H9 (cell line): Measurements from ENCODE around the gene ARMC12. TPM values are rescaled to one million over a fixed set of nuclear protein-coding genes. Genes with fewer than 3 reads are reported as not detected.

Experiments
- DNase-seq: peaks from one replicate; pipeline ENCODE4 v3.0.0-alpha.2; 2017
- H2AFZ ChIP-seq: one replicate; pipeline ENCODE4 v1.6.1; 2013; ENCODE audit warnings: mild to moderate bottlenecking, low read length, control low read depth, moderate library complexity
- H2AK5ac ChIP-seq: 2 replicates; pipeline ENCODE4 v1.6.1; 2013; ENCODE audit warnings: low read length, control low read depth, mixed read lengths; ENCODE audit not compliant: insufficient read length
- H2BK120ac ChIP-seq: one replicate; pipeline ENCODE4 v1.6.1; 2013; ENCODE audit warnings: low read depth, mild to moderate bottlenecking, low read length, control low read depth, inconsistent platforms; ENCODE audit not compliant: poor library complexity, severe bottlenecking
- H2BK12ac ChIP-seq: 2 replicates; pipeline ENCODE4 v1.6.1; 2013; ENCODE audit warnings: low read length, control low read depth, mixed read lengths, low read depth; ENCODE audit not compliant: insufficient read length
- H2BK15ac ChIP-seq: 2 replicates; pipeline ENCODE4 v1.6.1; 2013; ENCODE audit warnings: low read depth, low read length, control low read depth
- H2BK20ac ChIP-seq: one replicate; pipeline ENCODE4 v1.6.1; 2013; ENCODE audit warnings: low read depth, mild to moderate bottlenecking, low read length, control low read depth, inconsistent platforms; ENCODE audit not compliant: poor library complexity, severe bottlenecking
- H2BK5ac ChIP-seq: 2 replicates; pipeline ENCODE4 v1.6.1; 2013; ENCODE audit warnings: low read length, control low read depth, mixed read lengths; ENCODE audit not compliant: insufficient read length
- H3K14ac ChIP-seq: 2 replicates; pipeline ENCODE4 v1.6.1; 2013; ENCODE audit warnings: low read length, control low read depth; ENCODE audit not compliant: insufficient read depth
- H3K18ac ChIP-seq: 2 replicates; pipeline ENCODE4 v1.6.1; 2013; ENCODE audit warnings: low read depth, mild to moderate bottlenecking, mixed read lengths, low read length, control low read depth; ENCODE audit not compliant: insufficient read length
- H3K23ac ChIP-seq: 2 replicates; pipeline ENCODE4 v1.6.1; 2013; ENCODE audit warnings: low read length, control low read depth, mixed read lengths, low read depth; ENCODE audit not compliant: insufficient read length
- H3K23me2 ChIP-seq: 2 replicates; pipeline ENCODE4 v1.6.1; 2013; ENCODE audit warnings: low read depth, mild to moderate bottlenecking, mixed read lengths, low read length, control low read depth; ENCODE audit not compliant: insufficient read length, poor library complexity, severe bottlenecking
- H3K27ac ChIP-seq: 2 replicates; pipeline ENCODE4 v1.5.1; 2013; ENCODE audit warnings: low read length, control low read depth, mixed read lengths, low read depth; ENCODE audit not compliant: insufficient read length
- H3K27me3 ChIP-seq: 2 replicates; pipeline ENCODE4 v1.6.1; 2013; ENCODE audit warnings: low read length, control low read depth, inconsistent platforms; ENCODE audit not compliant: insufficient read depth
- H3K4ac ChIP-seq: 2 replicates; pipeline ENCODE4 v1.6.1; 2013; ENCODE audit warnings: low read depth, mild to moderate bottlenecking, control low read depth, inconsistent platforms, low read length, moderate library complexity
- H3K4me1 ChIP-seq: 2 replicates; pipeline ENCODE4 v1.6.1; 2013; ENCODE audit warnings: low read length, control low read depth, inconsistent platforms; ENCODE audit not compliant: insufficient read depth
- H3K4me2 ChIP-seq: 2 replicates; pipeline ENCODE4 v1.6.1; 2013; ENCODE audit warnings: low read length, control low read depth, mixed read lengths; ENCODE audit not compliant: insufficient read length, insufficient read depth
- H3K56ac ChIP-seq: 2 replicates; pipeline ENCODE4 v1.6.1; 2013; ENCODE audit warnings: low read depth, mild to moderate bottlenecking, mixed read lengths, low read length, control low read depth; ENCODE audit not compliant: insufficient read length
- H3K79me1 ChIP-seq: 2 replicates; pipeline ENCODE4 v1.6.1; 2013; ENCODE audit warnings: low read depth, mild to moderate bottlenecking, moderate library complexity, low read length, control low read depth, inconsistent platforms; ENCODE audit not compliant: insufficient read depth, poor library complexity, severe bottlenecking
- H3K79me2 ChIP-seq: 2 replicates; pipeline ENCODE4 v1.6.1; 2013; ENCODE audit warnings: low read length, control low read depth, inconsistent platforms; ENCODE audit not compliant: insufficient read depth
- H3K9ac ChIP-seq: 2 replicates; pipeline ENCODE4 v1.6.1; 2013; ENCODE audit warnings: low read length, control low read depth, mixed read lengths; ENCODE audit not compliant: insufficient read length; ENCODE audit errors: extremely low read depth
- H3K9me3 ChIP-seq: one replicate; pipeline ENCODE4 v1.6.1; 2013; ENCODE audit warnings: low read depth, low read length, inconsistent platforms; ENCODE audit not compliant: control insufficient read depth
- H3T11ph ChIP-seq: one replicate; pipeline ENCODE4 v1.6.1; 2013; ENCODE audit warnings: mild to moderate bottlenecking, low read length, control low read depth, inconsistent platforms
- H4K20me1 ChIP-seq: one replicate; pipeline ENCODE4 v1.6.1; 2013; ENCODE audit not compliant: control insufficient read depth, insufficient read length, insufficient read depth
- H4K5ac ChIP-seq: 2 replicates; pipeline ENCODE4 v1.6.1; 2013; ENCODE audit warnings: low read depth, mild to moderate bottlenecking, mixed read lengths, low read length, control low read depth; ENCODE audit not compliant: insufficient read length
- H4K8ac ChIP-seq: replicated peaks from 2 replicates; pipeline ENCODE4 v1.6.1; 2013; ENCODE audit warnings: low read length, control low read depth, mixed read lengths, low read depth; ENCODE audit not compliant: insufficient read length
- H4K91ac ChIP-seq: 2 replicates; pipeline ENCODE4 v1.6.1; 2013; ENCODE audit warnings: low read depth, mild to moderate bottlenecking, moderate library complexity, mixed read lengths, low read length, control low read depth; ENCODE audit not compliant: insufficient read length
- H3K27ac Mint-ChIP-seq, 3 experiments: 2 replicates in 2 of 3; 3 replicates in 1 of 3; pipeline ENCODE4 v1.8.0; 2020 to 2021; ENCODE audit warnings: mixed read lengths in 3 of 3, mild to moderate bottlenecking in 1 of 3, moderate library complexity in 1 of 3
- H3K27me3 Mint-ChIP-seq: 2 replicates; pipeline ENCODE4 v1.8.0; 2021; ENCODE audit warnings: low read depth, mild to moderate bottlenecking, moderate library complexity, mixed read lengths
- H3K36me3 Mint-ChIP-seq, 3 experiments: 2 replicates in 2 of 3; 3 replicates in 1 of 3; pipeline ENCODE4 v1.8.0; 2020 to 2021; ENCODE audit warnings: low read depth in 3 of 3, mixed read lengths in 3 of 3; ENCODE audit not compliant: insufficient read depth in 1 of 3
- H3K4me1 Mint-ChIP-seq, 2 experiments: 2 replicates each; pipeline ENCODE4 v1.8.0; 2020; ENCODE audit warnings: mixed read lengths in 2 of 2
- H3K4me3 Mint-ChIP-seq, 2 experiments: 2 replicates in 1 of 2; 3 replicates in 1 of 2; pipeline ENCODE4 v1.8.0; 2020 to 2021; ENCODE audit warnings: mild to moderate bottlenecking in 2 of 2, mixed read lengths in 2 of 2, moderate library complexity in 1 of 2
- H3K9me3 Mint-ChIP-seq, 2 experiments: 2 replicates in 1 of 2; 3 replicates in 1 of 2; pipeline ENCODE4 v1.8.0; 2020; ENCODE audit warnings: mild to moderate bottlenecking in 2 of 2, mixed read lengths in 2 of 2, moderate library complexity in 1 of 2
- CTCF ChIP-seq: fragments of 200-600 bp; sonication (generic); conservative IDR thresholded peaks from 3 replicates; pipeline ENCODE4 v1.8.0; 2021; ENCODE audit warnings: antibody characterized with exemption, mild to moderate bottlenecking
- WGBS: extraction: QIAGEN DNeasy Blood & Tissue Kit; methylation state at CpG from one replicate; pipeline ENCODE4 v1.1.7; 2013; ENCODE audit warnings: missing lambda C conversion rate, low lambda C conversion rate, mixed read lengths; ENCODE audit not compliant: insufficient read length; ENCODE audit errors: extremely low coverage; 5-methylcytosine and 5-hydroxymethylcytosine counted together
- total RNA-seq: library from RNA; stranded (reverse); gene quantifications from 2 replicates; pipeline ENCODE4 v1.2.1, GENCODE V29; 2021

Gene ARMC12
- total RNA-seq, 1 experiment from 2014 or later: 1.7 TPM

DNA sequence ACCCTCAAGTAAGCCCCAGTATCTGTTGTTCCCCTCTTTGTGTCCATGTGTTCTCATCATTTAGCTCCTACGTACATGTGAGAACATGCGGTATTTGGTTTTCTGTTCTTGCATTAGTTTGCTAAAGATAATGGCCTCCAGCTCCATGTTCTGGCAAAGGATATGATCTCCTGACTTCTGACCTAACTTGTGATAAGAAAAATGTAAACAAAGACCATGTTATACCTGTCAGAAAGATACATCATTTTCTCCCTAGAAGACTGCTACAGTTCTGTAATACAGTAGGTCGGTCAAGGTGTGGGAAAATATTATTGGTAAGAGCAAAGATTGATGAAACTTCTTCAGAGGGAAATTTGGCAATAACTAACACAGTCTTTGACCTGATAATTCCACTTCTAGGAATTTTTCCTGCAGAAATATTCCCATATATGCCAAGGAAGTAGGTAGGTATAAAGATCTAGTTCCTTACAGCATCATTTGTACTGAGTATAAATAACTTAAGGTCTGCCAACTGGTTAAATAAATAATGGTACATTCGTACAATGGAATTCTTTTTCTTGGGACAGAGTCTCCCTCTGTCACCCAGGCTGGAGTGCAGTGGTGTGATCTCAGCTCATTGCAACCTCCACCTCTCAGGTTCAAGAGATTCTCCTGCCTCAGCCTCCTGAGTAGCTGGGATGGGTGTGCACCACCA lies 29.0 kb upstream of the ARMC12 start:
- H3K9me3 ChIP-seq: no peaks in the 10 kb centered on the region
- no peak overlapping the region for H2BK5ac ChIP-seq
- H3K27me3 ChIP-seq: no peaks in the 10 kb centered on the region
- H2AK5ac ChIP-seq: no peak overlapping the region
- H3K23ac ChIP-seq: no peak overlapping the region
- H4K20me1 ChIP-seq: no peaks in the 10 kb centered on the region
- no peak overlapping the region for H3K14ac ChIP-seq
- H3T11ph ChIP-seq: no peak overlapping the region
- no peak overlapping the region for H2BK120ac ChIP-seq
- H3K79me2 ChIP-seq: no peaks in the 10 kb centered on the region
- H3K36me3 Mint-ChIP-seq: peaks cover 2 to 4% (median 2%) of the 10 kb centered on the region in 3 experiments; a peak in 2 of 7 replicates
- no peak overlapping the region for H4K5ac ChIP-seq
- H3K9ac ChIP-seq: no peak overlapping the region
- no peak for DNase-seq
- H3K27me3 Mint-ChIP-seq: no peaks in the 10 kb centered on the region
- no peak overlapping the region for H3K4ac ChIP-seq
- no peaks in the 10 kb centered on the region for H3K4me1 Mint-ChIP-seq
- no peak overlapping the region for H4K8ac ChIP-seq
- no peak overlapping the region for H3K4me2 ChIP-seq
- H2BK20ac ChIP-seq: no peak overlapping the region
- H3K27ac ChIP-seq: no peak overlapping the region
- H3K4me1 ChIP-seq: no peaks in the 10 kb centered on the region
- no peak overlapping the region for H2AFZ ChIP-seq
- no CpG with 5 or more reads among the region's 4 CpGs for WGBS
- H3K18ac ChIP-seq: no peak overlapping the region
- no peaks in the 10 kb centered on the region for H3K23me2 ChIP-seq
- H3K9me3 Mint-ChIP-seq: peaks cover 4 to 7% of the 10 kb centered on the region in 2 experiments; a peak in 3 of 5 replicates
- H3K56ac ChIP-seq: no peak overlapping the region
- no peak overlapping the region for H4K91ac ChIP-seq
- H3K79me1 ChIP-seq: no peaks in the 10 kb centered on the region
- no peak for TF ChIP-seq CTCF
- no peak overlapping the region for H3K27ac Mint-ChIP-seq
- H2BK15ac ChIP-seq: no peak overlapping the region
- no peak overlapping the region for H3K4me3 Mint-ChIP-seq
- H2BK12ac ChIP-seq: no peak overlapping the region
